Muscle of leg (tissue), 11 donors: ENCODE measurements around the gene SCLT1. TPM values are rescaled to one million over a fixed set of nuclear protein-coding genes. Genes with fewer than 3 reads are reported as not detected.

Experiments used
- DNase-seq: peaks from one replicate; pipeline ENCODE4 v3.0.0; 2013
- H3K27ac ChIP-seq: one replicate; pipeline ENCODE4 v1.5.1; 2013; ENCODE audit warnings: mild to moderate bottlenecking, low read length, control low read depth
- H3K27me3 ChIP-seq: one replicate; pipeline ENCODE4 v1.6.1; 2013; ENCODE audit warnings: low read length; ENCODE audit not compliant: control insufficient read depth, insufficient read depth
- H3K36me3 ChIP-seq: one replicate; pipeline ENCODE4 v1.6.1; 2013; ENCODE audit warnings: low read length; ENCODE audit not compliant: control insufficient read depth, insufficient read depth
- H3K4me1 ChIP-seq: one replicate; pipeline ENCODE4 v1.6.1; 2013; ENCODE audit warnings: low read length; ENCODE audit not compliant: control insufficient read depth, insufficient read depth
- H3K4me3 ChIP-seq: one replicate; pipeline ENCODE4 v1.5.1; 2013; ENCODE audit warnings: low read length, control low read depth
- H3K9me3 ChIP-seq: replicated peaks from 2 replicates; pipeline ENCODE4 v1.6.1; 2013; ENCODE audit warnings: low read depth, low read length; ENCODE audit not compliant: control insufficient read depth
- WGBS: methylation state at CpG from one replicate; pipeline ENCODE4 v1.1.5; 2013; ENCODE audit warnings: missing lambda C conversion rate; ENCODE audit not compliant: insufficient coverage; 5-methylcytosine and 5-hydroxymethylcytosine counted together
- polyA plus RNA-seq, 8 donors: library from polyadenylated mRNA; unstranded; fragments of 120-200 nt; gene quantifications; one replicate each; pipeline versions ENCODE4 v1.2.1 to v1.2.3, GENCODE V29; 2013; ENCODE audit warnings: inconsistent platforms in 1 of 8, low replicate concordance in 1 of 8; ENCODE audit not compliant: insufficient read length in 8 of 8, insufficient read depth in 1 of 8
- total RNA-seq: library from RNA; stranded (reverse); fragments of 120-200 nt; gene quantifications from one replicate; pipeline ENCODE4 v1.2.4, GENCODE V29; 2013

SCLT1 gene
- total and polyA plus RNA-seq, 9 donors: 8.6 to 16.3 (median 10.8) TPM

- H3K36me3 ChIP-seq: no peaks in the 10 kb centered on the region
- no CpG with 5 or more reads among the region's 1 CpG for WGBS
- no peaks in the 10 kb centered on the region for H3K27me3 ChIP-seq
- H3K27ac ChIP-seq: no peak overlapping the region
- DNase-seq: no peak
- H3K9me3 ChIP-seq: no peaks in the 10 kb centered on the region
- no peak overlapping the region for H3K4me3 ChIP-seq
- H3K4me1 ChIP-seq: no peaks in the 10 kb centered on the region
These were observed 56.2 kb downstream of the SCLT1 start for GRCh38 chr4:129037093-129037492.

- Histone ChIP-seq H3K4me3 (no peak overlapping the region), H3K27me3 (no peaks in the 10 kb centered on the region), H3K4me1 (no peaks in the 10 kb centered on the region), H3K27ac (no peak overlapping the region), H3K9me3 (peaks cover 34% of the 10 kb centered on the region), H3K36me3 (peaks cover 11% of the 10 kb centered on the region)
- peak; percentile 1 for DNase-seq
- WGBS: 96% methylated on average over 4 of the region's 5 CpGs
These were observed 78.5 kb downstream of the SCLT1 start for GRCh38 chr4:129014566-129015509.

DNA sequence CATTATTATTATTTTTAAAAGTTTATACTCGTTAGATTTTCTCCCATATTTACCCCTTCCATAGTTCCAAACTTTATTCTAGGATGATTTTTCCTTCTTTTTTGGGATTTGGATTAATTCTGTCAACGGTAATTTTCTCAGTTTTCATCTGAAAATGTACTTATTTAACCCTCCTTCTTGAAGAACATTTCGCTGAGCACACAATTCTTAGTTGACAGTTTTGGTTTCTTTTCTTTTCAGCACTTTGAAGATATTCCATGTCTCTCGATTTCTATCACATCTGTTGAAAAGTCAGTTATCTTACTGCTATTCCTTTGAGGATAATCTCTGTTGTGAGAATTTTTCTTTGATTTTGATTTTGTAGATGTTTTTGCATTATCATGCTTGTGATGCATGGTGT is 85.2 kb downstream of the SCLT1 start:
- no peaks in the 10 kb centered on the region for H3K4me1 ChIP-seq
- H3K27me3 ChIP-seq: no peaks in the 10 kb centered on the region
- no peaks in the 10 kb centered on the region for H3K36me3 ChIP-seq
- H3K4me3 ChIP-seq: no peak overlapping the region
- H3K9me3 ChIP-seq: peaks cover 20% of the 10 kb centered on the region
- no CpG with 5 or more reads among the region's 4 CpGs for WGBS
- no peak for DNase-seq
- H3K27ac ChIP-seq: no peak overlapping the region

- Histone ChIP-seq H3K4me3 (no peak overlapping the region), H3K27me3 (no peaks in the 10 kb centered on the region), H3K4me1 (no peaks in the 10 kb centered on the region), H3K36me3 (peaks cover 9% of the 10 kb centered on the region), H3K9me3 (peaks cover 3% of the 10 kb centered on the region), H3K27ac (no peak overlapping the region)
- 100% methylated on average over 2 of the region's 4 CpGs for WGBS
- DNase-seq: no peak
These were observed 106.4 kb downstream of the SCLT1 start for GRCh38 chr4:128986908-128987307.

- no peaks in the 10 kb centered on the region for H3K4me1 ChIP-seq
- H3K9me3 ChIP-seq: peaks cover 3% of the 10 kb centered on the region
- 100% methylated on average over 1 of the region's 2 CpGs for WGBS
- H3K27me3 ChIP-seq: no peaks in the 10 kb centered on the region
- H3K4me3 ChIP-seq: no peak overlapping the region
- peaks cover 9% of the 10 kb centered on the region for H3K36me3 ChIP-seq
- DNase-seq: no peak
- no peak overlapping the region for H3K27ac ChIP-seq
These were observed 107.3 kb downstream of the SCLT1 start for GRCh38 chr4:128986019-128986418.

DNA sequence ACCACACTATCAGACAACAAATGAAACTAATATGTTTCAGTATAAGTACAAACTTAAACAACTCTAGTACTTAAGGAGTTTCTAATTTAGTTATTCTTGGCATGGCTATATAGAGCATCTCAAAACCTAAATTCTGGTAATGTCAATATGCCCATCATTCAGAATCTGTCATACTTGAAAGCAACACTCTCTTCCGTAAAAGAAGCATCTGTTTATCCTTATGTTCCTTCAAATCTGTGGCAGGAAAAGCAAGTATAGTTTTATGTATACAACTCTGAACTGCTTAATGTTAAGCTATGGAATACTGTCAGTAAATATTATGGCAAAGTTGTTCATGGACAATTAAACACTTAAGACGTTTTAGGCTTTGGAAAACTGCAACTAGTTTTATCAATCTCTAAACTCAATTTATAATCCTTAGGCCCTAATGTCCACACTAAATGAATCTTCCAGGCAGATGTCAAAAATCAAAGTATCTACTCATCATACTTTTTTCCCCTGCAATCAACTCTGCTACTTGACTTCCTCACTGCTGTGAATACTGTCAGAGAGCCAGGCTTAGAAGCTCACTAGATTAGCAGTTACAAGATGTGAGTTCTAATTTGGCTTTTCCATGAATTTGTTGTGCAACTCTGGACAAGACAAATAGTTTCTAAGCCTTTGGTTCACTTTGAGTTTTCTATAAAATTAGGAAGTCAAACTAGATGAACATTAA is 109.4 kb downstream of the SCLT1 start:
- no peaks in the 10 kb centered on the region for H3K4me1 ChIP-seq
- no peaks in the 10 kb centered on the region for H3K27me3 ChIP-seq
- H3K27ac ChIP-seq: no peak overlapping the region
- no peak overlapping the region for H3K4me3 ChIP-seq
- peaks cover 3% of the 10 kb centered on the region for H3K9me3 ChIP-seq
- no peak for DNase-seq
- H3K36me3 ChIP-seq: peaks cover 9% of the 10 kb centered on the region
- no CpG with 5 or more reads among the region's 2 CpGs for WGBS

- no peak for DNase-seq
- Histone ChIP-seq H3K36me3 (peaks cover 4% of the 10 kb centered on the region), H3K4me3 (no peak overlapping the region), H3K4me1 (no peaks in the 10 kb centered on the region), H3K27me3 (no peaks in the 10 kb centered on the region), H3K27ac (no peak overlapping the region), H3K9me3 (no peaks in the 10 kb centered on the region)
- WGBS: 92% methylated on average over 2 of the region's 6 CpGs
These were observed 112.0 kb downstream of the SCLT1 start for GRCh38 chr4:128981377-128981776.

- no CpG with 5 or more reads among the region's 1 CpG for WGBS
- H3K27me3 ChIP-seq: no peaks in the 10 kb centered on the region
- DNase-seq: no peak
- H3K9me3 ChIP-seq: no peaks in the 10 kb centered on the region
- H3K36me3 ChIP-seq: no peaks in the 10 kb centered on the region
- H3K4me3 ChIP-seq: no peak overlapping the region
- H3K4me1 ChIP-seq: no peaks in the 10 kb centered on the region
- no peak overlapping the region for H3K27ac ChIP-seq
These were observed 112.5 kb downstream of the SCLT1 start for GRCh38 chr4:128980816-128981326.

GRCh38 chr4:128979934-128980333 is 113.4 kb downstream of the SCLT1 start:
- Histone ChIP-seq H3K4me1 (no peaks in the 10 kb centered on the region), H3K9me3 (no peaks in the 10 kb centered on the region), H3K36me3 (no peaks in the 10 kb centered on the region), H3K27ac (no peak overlapping the region), H3K27me3 (no peaks in the 10 kb centered on the region), H3K4me3 (no peak overlapping the region)
- DNase-seq: peak; percentile 55

GRCh38 chr4:128978985-128979384 is 114.4 kb downstream of the SCLT1 start:
- H3K36me3 ChIP-seq: no peaks in the 10 kb centered on the region
- no peak overlapping the region for H3K4me3 ChIP-seq
- no peaks in the 10 kb centered on the region for H3K27me3 ChIP-seq
- no peak overlapping the region for H3K27ac ChIP-seq
- WGBS: no CpG with 5 or more reads among the region's 1 CpG
- peaks cover 4% of the 10 kb centered on the region for H3K4me1 ChIP-seq
- H3K9me3 ChIP-seq: no peaks in the 10 kb centered on the region
- no peak for DNase-seq
